Kidney capillary endothelial cell (primary cell): Measurements from ENCODE around the gene TMEM242.

Experiments
- DNase-seq: peaks from one replicate; pipeline ENCODE4 v3.0.0-alpha.2; 2018; ENCODE audit warnings: low spot score

The TMEM242 gene

DNA sequence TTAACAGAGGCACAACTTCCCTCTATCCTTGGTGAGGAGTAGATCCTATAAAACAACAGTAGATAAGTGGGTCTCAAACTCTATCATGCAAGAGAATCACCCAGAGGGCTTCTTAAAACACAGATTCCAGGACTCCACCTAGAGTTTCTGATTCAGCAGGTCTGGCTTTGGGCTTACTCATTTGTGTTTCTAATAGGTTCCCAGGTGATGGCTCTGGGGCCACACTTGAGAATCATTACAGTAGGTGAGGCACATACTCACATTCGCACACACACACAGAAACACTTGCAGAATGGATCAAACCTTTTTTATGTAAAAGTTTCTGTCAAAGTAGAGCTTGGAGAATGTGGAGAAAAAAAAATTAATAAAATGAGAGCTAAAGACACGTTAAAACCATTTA is 52.4 kb downstream of the TMEM242 start:
- DNase-seq, result no peak

DNA sequence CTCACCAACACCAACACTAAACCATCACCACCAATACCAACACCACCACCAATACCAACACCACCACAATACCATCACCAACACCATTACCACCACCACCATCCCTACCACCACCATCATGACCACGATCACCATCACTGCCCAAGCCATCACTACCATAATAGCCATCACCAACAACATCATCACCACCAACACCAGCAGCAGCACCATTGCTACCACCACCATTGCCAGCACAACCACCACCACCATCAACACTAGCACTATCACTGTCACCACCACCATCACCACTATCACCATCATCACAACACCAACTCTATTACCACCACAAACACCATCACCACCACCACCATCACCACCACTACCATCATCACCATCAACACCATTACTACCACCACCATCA is 53.0 kb downstream of the TMEM242 start:
- DNase-seq, result no peak

DNA sequence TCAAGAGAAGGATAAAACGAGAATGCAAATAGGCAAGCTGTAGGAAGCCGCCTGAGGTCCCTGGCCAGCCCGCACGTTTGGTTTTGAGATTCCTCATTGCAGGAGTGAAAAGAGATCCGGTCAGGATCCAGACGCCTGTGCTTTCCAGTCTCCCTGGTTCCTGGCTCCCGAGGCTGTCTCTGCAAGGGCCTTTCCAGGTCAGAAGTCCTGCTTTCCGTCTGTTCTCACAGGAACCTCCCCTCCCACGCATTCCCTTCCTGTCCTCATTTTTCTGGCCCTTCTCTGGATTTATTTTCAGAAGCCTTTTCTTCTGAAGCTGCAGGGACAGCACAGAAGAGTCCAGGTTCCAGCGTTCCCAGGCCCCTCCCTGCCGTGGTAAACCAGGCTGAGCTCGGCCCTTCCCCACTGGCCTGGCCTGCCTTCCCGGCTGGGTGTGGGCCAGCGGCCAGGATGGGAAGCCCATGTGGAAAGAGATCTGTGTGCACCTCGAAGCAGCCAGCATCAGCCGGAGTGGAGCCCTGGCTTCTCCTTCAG is 54.0 kb downstream of the TMEM242 start:
- DNase-seq, result peak; percentile 72

DNA sequence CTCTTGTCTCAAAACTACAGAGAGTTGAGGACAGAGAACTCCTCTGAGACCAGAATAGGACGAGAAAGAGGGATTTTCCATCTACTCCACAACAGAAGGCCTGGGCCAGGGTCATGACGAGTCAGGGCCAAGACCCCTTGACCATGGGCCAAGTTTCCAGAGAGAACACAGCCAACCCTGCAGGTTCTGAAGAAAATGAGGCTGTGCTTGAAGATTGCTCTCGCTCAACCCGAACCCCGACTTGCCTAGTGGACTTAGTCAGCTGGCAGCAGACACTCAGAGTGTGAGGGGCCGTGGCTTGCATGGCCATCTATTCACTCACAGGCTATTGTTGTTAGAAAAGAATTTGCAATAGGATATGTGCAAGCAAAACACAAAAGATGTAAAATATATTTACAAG is 54.5 kb downstream of the TMEM242 start:
- DNase-seq, result no peak

DNA sequence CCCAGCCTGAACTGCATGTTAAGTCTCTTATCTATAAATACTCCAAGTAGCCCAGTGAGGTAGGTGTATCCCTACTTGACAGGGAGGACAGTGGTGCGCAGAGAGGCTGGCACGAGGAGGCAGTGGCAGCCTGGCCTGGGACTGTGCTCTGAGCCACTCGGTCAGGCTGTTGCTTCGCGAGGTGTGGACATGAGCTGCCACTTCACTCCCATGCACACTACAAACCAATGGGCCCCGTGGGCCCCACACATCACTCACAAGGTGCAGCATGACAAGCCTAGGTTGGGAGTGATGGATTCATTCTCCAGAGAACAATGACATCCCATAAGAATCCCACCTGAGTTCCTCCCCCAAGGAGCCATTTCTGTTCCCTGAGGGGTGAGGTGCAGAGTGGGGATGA is 54.9 kb downstream of the TMEM242 start:
- DNase-seq, result no peak

DNA sequence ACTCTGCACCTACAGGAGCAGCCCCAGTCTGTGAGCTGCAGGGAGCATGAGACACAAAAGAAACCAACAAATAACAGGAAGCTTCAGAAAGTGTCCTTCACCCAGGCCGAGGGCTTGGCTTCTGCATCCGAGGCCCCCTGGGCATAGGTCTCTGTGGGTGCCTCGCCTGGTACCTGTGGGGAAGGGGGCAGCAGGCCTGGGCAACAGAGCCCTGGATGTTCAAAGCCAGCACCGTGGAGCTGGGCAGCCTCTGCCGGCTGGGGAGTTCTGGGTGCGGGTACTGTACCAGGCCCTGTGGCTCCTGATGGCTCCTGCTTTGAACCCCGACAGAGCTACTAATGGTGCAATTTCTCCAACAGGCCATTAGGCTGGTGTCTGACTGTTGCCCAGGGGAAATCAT is 55.7 kb downstream of the TMEM242 start:
- DNase-seq, result no peak

DNA sequence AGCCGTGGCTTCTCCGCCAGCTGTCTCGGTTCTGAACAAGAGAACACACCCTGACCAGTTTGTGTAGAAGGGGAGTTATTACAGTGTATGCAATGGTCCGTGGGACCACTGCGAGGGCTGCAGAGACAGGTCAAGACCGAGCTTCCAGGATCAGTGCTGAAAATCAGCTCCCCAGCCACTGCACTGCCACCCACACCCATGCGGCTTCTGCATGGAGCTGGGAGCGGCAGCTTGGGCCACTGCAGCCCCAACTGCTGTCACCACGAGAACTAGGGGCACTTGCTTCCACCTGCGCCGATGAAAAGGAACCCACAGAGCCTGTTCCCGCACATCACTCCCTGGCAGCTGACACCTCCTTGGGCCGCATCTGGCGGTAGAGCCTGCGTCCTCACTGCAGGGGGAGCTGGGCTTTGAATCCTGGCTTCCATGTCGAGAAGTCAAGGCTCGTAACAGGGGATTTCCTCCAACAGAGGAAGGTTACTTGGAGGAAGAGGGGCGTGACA is 56.2 kb downstream of the TMEM242 start:
- DNase-seq, result no peak

DNA sequence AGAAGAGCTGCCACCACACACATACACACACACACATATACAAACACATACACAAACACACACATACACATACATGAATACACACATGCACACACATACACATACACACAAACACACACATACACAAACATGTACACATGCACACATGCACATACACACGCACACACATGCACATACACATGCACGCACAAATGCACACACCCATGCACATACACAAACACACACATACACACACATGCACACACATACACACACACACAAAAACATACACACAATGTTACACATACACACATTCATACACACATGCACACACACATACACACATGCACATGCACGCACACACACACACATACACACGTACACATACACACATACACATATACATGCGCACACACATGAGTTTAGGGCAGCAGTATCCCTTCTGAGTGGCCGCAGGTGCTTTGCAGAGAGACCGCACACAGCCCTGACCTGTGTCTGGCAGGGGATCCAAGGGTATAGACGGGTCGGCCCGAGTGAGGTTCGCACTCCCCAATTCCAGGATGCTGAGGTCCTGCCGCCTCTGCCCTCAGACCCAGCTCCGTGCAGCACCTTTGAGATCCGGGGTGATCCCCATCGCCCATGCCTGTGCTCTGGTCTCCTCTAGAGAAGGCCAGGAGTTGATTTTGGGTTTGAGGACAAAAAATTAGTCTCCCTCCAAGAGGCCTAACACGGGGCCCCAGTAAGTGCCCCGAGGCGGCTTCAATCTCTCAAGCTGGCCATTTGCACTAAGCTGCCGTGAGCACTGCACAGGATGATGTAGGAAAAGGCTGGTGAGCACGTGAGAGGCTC is 56.8 kb downstream of the TMEM242 start:
- DNase-seq, result no peak

DNA sequence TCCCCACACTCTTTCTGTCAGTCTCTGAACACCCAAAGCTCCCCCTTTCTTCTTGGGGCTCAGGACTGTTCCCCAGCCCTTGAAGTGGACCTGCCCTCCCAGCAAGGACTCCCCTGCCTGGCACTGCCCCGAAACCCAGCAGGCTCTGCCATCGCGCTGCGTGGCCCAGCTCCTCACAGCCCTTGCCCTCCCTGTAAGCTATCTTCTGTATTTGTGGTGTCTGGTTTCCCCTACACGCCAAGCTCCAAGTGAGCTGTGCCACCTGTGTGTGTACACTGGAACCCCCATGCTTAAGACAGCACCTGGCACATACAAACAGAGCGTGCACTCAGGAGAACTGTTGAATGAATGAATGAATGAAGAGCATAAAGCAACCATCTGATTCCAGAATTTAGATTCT is 57.7 kb downstream of the TMEM242 start:
- no peak for DNase-seq

DNA sequence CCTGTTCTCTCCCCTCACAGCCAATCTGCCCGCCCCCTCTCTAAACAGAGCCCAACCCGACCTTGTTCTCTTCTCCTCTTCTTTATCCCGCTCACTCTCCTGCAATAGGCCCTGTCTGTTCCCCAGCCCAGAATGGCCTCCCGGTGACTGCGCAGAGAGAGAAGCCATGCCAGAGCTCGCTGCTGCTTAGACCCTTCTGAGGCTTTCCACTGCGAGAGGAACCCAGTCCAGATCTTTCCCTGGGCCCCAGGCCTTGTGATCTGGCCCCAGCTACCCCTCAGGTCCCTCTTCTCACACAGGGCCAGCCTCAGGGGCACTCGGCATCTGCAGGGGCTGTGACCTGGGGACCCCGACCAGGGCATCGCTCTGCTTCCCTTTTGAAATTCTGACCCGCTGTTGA is 58.1 kb downstream of the TMEM242 start:
- no peak for DNase-seq

DNA sequence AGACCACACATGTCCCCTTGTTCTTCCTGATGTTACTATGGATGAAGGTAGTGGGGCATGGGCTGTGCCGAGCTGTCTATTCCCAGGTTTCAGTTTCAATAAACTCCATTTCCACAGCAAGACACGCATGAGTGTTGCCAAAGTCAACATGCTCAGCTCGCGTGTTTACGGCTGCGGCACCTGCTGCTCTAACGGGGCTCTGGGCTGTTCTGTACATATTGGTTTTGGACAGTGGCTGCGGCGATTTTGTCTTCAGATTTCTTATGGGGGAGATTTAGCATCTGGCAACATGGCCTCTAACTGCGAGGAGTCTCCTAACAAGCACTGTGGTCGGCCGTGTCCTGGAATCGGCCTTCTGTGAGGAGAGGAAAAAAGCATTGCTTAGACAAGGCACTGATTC is 58.6 kb downstream of the TMEM242 start:
- DNase-seq, result no peak

DNA sequence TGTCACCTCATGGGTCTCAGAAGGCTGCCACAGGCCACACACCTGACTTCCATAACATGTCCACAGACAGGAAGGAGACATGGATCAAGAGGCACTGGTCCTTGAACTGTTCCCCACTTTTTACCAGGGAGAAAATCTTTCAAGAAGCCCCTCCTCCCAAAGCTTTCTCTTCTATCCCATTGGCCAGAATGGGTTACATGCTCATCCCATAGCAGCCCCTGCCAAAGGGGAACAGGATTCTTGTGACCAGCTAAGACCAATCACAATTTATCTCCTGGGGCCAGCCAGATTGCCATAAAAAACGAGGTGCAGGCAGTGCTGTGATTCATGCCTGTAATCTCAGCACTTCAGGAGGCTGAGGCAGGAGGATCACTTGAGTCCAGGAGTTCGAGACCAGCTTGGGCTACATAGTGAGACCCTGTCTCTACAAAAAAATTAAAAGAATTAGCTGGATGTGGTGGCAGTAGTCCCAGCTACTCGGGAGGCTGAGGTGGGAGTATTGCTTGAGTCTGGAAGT is 59.4 kb downstream of the TMEM242 start:
- DNase-seq, result no peak

DNA sequence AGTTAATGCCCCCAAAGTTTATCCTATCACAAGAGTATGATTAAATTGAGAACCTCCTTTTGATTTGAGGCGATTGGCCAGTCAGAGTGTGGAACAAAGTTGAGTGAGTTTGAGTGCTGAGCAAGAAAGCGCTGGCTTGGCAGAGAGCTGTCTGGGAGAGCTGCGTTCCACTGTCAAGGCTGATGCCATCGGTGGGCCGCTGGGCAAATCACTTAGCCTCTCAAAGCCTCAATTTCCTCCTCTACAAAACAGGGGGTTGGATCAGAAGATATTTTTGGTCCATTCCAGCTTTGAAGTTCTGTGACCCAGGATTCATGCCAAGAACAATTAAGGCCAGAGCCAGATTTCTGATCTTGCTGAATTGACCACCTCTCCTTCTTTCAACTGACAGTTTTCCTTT is 60.2 kb downstream of the TMEM242 start:
- DNase-seq, result no peak

DNA sequence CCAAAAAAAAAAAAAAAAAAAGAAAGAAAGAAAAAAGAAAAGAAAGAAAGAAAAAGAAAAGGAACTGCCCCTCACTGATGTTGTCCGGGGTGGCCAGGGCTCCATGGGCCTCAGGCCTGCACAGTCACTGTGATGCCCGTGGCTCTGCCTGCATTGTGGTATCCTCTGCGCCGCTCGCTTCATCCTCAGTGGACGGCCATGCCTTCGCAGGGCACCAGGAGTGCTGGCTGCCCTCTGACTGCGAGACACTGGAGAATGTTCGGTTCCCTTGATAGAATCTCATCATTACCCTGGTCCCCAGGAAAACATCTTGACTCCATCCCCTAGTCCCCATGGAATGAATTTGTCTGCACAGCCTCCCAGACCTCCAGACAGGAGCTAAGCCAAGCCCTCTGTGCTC is 61.7 kb downstream of the TMEM242 start:
- DNase-seq, result no peak

DNA sequence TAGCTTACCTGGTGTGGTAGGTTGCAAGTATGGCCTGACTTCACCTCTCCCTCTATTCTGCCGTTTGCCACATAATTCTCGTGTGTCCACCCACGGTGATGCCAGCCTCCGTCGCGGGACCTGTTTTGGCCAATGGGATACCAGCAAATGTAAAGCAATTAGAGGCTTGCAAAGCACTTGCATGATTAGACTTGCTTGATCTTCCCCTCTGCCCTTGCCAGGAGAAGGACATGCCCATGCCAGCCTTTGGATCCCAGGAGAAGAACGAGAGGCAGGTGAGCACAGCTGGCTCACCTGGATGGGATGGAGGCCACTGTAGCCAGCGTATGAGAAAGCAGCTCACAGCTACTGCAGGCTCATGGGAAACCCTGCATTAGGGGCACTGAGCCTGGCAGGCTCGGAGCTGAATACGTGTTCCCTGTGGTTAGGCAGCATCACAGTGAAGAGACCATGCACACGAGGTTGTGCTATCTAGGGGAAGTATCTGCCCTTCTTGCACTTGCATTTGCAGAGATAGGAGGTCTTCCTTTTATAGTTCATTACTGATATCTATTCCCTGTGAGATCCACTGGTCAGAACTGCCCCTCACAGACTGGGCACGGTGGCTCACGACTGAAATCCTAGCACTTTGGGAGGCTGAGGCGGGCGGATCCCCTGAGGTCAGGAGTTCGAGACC is 62.4 kb downstream of the TMEM242 start:
- DNase-seq, result no peak

DNA sequence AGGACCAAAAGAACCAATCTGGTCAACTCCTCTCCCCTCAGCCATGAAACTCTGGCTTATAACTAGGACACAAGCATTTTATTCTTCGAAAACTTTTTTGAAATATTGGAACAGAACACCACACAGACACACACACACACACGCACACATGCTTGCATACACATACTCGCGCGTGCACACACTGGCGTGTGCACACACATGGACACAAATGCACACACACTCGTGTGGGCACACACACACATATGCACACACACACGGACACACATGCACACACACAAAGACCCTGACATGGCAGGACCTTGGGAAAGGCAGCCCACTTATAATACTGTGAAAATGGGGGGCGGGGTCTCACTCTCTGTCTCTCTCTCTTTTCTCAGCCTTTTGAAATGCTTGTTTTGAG is 63.9 kb downstream of the TMEM242 start:
- DNase-seq, result no peak

DNA sequence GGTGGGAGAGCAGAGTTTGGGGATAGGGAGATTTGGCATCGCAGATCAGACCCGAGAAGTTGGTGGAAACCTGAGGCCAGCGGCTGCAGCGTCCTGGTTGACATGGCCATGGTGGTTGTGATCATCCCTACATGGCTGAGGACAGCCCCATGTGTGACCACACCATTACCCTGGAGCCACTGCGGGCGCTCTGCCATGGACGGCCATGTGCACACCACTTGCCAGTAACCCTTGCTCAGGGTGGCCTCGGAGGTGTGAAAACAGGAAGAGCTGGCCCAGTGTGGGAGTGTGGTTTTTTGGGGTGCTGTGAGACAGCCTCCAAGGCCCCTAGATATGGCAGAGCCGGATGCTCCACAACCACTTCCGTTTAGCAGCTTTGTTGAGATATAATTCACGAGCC is 64.4 kb downstream of the TMEM242 start:
- DNase-seq, result no peak

DNA sequence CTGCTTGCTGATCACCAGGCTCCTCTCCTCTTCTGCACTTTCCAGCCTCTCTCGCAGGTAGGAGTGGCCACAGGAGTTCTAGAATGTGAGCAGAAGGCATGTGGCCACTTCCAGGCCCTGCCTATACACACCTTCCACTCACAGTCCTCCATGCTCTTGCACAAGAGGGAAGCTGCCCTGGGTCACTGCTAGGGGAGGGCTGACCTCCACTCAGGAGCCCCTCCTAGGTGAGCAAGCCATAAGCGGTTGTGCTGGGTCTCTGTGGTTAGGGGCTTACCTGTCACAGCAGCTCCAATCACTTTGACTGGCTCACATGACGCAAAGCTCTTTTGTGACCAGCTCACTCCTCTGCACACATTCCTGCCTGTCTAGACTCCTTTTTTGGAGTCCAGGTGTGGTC is 68.2 kb downstream of the TMEM242 start:
- DNase-seq, result no peak

DNA sequence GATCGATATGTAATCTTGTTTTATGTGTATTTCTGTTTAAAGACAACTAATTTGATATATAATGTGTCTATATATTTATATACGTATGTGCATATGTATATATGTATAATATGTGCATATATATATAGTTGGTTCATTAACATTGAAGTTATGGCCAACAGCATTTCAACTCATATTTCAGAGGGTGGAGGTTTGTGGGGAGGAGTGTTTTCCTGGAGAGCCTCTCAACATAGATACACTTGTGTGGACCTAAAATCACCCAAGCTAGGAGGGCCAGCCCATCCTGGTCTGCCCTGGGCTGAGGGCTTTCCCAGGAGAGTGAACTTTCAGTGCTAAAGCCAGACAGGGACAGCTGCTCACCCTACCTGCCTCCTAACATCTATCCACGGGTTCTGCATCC is 68.8 kb downstream of the TMEM242 start:
- DNase-seq, result no peak

DNA sequence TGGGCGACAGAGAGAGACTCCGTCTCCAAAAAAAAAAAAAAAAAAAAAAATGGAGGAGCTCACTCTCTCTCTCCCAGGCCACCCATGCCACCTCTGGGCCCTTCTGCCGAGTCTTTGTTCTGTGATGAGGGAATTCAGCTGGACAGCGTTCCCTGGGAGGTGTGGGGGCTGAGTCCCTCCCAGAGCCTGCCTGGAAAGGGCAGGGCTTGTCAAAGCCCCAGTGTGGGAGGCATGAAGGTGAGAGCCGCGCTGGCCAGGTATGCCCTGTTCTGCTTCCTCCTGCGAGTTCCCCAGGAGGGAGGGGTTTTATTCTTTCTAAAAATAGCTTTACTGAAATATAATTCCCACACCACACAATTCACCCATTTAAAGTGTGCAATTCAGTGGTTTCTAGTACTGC is 69.6 kb downstream of the TMEM242 start:
- no peak for DNase-seq

DNA sequence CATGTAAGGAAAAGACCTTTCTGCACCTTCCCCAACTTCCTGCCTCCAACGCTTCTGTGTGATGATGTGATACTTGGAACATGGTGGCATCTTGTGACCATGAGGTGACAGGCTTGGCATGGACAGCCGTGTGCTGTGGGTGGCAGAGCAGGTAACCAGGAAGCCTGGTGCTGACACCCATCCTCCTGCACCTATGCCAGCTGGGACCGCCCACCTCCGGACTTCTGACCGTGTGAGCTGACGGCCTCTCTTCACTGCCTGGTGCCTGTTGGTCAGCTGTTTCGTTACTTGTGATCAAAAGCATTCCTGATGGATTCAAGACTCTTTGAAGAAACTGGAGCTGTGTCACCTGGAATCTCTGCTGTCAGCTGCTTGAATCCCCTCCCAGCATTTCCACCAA is 70.3 kb downstream of the TMEM242 start:
- no peak for DNase-seq

DNA sequence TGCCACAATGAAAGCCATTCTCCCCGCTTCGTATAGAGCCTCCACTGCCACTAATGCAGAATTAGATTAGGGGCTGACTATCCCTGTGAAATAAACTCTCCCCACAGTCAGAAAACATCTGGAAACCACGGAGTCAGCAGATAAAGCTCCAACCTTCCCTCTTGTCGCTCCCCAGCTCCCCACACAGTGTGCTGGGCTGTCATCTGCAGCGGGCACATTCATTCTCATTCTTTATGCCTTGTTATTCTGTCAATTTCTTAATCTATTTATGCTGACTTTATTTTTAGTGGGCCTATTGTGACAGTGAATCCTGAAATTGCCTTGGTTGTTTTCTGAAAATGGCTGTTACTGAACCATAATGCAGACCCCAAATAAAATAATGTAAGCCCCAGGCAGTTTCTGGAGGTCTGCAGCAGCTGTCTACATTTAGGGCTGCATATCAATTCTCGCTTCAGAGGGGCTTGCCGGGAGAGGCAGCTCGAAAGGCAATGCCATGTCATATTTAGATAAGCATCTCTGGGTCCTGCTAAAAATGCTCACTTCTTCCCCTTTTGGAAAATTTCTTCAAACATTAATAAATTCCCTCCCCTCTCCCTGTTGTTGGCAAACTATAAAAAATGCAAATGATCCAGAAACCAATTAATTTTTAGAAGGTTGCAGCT is 71.6 kb downstream of the TMEM242 start:
- DNase-seq, result no peak

DNA sequence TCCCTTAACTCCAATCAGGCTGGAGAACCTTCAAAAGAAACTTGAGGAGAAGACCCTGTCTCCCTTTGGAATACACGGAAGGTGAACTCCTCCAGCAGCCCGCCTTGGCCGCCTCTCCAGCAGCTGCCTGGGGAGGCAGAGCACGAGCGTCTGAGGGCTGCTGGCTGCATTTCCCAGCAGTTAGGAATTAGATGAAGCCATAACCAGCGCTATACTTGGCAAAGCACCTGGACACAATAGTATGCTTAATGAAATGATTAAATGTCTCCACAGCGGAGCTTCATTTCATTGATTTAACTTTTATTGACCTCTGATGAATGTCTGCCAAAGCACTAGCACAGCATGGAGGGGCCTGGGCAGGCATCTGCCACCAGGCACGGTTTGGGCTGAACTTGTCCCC is 73.5 kb downstream of the TMEM242 start:
- DNase-seq, result no peak
